NK-92 (cell line): ENCODE data around the gene PPP2R2D.

Experiments used
- DNase-seq: peaks from one replicate; lab custom pipeline; 2025; ENCODE audit not compliant: unreplicated experiment; lab: John Stamatoyannopoulos, UW

Gene PPP2R2D

GRCh38 chr10:131886237-131886636 is 14.6 kb upstream of the PPP2R2D start:
- no peak for DNase-seq

DNA sequence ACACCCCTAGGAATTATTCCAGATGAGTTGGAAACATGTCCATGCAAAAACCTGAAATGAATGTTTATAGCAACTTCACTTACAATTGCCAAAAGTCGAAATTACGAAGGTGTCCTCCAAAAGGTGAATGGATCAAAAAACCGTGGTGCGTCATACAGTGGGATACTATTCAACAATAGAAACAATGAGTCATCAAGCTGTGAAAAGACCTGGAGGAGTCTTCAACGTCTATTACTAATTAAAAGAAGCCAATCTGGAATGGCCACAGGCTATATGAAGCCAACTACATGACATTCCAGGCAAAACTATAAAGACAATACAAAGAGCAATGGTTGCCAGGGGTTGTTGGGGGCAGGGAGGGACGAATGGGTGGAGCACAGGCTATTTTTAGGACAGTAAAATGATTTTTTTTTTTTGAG is 12.6 kb upstream of the PPP2R2D start:
- no peak for DNase-seq

DNA sequence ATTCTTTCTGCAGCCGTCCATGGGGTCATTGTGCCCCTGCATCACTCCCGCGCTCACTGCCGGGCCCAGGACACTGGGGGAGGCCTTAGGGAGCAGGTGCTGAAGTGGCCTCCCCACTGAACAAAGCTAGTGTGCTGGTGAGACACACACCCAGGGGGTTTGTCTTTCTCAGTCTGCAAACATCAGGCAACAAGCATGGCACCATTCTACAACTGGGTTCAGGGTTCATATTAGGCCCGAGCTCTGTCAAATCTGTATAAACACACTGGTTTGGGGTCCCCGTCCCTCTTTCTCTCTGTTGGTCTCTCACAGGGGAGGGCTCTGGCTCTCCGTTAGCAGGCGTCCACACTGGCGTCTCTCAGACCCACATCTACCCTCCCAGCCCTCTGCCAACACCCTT is 11.1 kb upstream of the PPP2R2D start:
- DNase-seq: no peak

DNA sequence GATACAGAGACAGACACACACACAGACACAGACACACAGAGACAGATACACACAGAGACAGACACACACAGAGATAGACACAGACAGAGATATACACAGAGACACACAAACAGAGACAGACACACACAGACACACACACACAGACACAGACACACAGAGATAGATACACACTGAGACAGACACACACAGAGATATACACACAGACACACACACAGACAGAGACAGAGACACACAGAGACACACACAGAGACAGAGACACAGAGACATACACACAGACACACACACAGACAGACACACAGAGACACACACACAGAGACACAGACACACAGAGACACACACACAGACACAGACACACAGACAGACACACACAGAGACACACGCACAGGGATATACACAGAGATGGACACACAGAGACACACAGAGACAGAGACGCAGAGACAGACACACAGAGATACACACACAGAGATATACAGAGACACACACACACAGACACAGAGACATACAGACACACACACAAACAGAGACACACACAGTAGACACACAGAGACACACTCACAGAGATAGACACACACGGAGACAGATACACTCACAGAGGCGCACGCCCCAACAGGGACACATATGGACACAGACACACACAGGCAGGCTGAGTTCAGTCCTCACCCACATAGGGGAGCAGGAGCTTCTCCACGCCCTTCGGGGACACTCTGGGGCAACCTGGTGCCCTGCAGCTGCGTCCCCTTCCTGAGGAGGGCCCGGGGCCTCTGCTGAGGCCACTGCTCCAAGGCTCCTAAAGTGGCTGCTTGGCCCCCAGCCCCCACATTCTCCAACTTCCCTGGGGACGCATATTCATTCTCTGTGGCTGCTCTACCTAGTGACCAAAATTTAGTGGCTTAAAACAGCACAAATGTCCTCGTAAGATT is 10.3 kb upstream of the PPP2R2D start:
- no peak for DNase-seq

GRCh38 chr10:131891196-131891928 is 9.4 kb upstream of the PPP2R2D start:
- DNase-seq: no peak

GRCh38 chr10:131891929-131892805 is 8.6 kb upstream of the PPP2R2D start:
- DNase-seq: no peak

- no peak for DNase-seq
Observed at GRCh38 chr10:131892806-131893675, 7.8 kb upstream of the PPP2R2D start.

- DNase-seq: no peak
Observed at GRCh38 chr10:131895116-131895515, 5.7 kb upstream of the PPP2R2D start.

DNA sequence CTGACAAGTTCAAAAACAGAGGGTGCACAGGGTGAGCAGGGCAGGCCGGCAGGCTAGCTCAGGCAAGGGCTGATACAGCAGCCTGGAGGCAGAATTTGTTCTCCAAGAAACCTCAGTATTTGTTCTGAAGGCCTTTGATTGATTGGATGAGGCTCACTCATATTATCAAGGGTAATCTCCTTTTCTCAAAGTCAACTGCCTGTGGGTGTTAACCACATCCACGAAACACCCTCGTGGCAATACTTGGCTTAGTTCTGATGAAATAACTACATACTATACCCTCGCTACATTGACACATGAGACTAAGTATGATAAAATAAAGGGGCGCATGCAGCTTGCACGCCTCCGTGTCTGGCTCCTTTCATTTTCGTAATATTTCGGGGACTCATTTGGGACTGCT is 4.4 kb upstream of the PPP2R2D start:
- peak; percentile 28 for DNase-seq

DNA sequence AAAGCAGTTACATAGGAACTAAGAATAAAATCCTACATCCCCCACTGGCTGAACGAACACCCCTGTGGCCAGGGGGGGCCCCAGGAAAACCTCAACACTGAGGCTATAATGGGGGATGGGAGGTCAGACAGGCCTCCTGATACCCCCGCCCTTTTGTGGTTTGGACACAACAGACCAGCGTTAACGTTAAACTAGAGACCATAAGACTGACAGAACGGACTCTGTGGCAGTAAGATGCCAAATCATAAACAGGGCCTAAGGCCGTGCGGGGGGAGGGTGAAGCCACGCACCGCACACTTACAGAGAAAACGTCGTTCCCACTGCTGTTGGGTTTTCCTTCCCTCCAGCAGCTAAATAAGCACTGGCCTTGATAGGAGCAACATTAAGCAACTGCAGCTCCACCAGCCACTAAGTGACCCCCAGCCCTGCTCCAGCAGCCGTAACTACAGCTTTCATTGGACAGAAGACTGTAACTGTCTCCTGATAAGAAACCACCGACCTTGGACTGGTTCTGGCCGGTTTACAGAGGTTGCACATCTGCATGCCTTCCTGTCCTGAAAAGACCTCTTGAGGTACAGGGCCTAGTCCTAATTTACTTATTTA is 3.4 kb upstream of the PPP2R2D start:
- DNase-seq: no peak

DNA sequence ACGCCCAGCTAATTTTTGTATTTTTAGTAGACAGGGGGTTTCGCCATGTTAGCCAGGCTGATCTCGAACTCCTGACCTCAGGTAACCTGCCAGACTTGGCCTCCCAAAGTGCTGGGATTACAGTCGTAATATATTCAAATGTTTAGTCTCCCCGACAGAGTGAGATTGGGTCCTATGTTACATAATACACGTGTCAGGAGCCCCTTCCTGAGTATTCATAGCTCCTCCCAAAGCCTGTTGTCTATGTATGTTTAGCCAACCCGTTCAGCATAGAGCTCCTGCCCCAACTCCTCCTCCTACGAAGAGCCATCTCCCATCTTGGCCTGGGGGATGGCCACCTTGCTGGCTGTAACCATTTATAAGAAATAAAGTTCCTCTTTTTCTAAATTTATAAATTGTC is 2.7 kb upstream of the PPP2R2D start:
- no peak for DNase-seq

DNA sequence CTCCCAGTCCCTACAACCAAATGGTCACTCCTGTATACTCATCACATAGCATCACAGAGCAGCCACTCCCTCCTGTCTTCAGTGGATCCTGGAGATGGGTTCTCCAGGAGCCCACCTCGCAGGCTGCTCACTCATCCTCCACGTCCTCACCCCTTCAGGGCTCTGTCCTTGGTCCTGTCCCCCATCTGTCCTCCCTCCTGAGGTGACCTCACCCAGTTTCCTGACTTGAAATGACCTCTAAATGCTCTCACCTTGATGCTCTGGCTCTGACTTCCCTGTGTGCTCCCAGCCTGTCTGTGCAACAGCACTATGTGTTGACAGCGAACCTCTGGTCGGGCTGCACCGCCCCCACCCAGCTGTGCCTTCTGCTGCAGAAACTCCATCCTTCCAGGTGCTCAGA is 2.1 kb upstream of the PPP2R2D start:
- no peak for DNase-seq

GRCh38 chr10:131899116-131899690 is 1.6 kb upstream of the PPP2R2D start:
- DNase-seq: no peak

DNA sequence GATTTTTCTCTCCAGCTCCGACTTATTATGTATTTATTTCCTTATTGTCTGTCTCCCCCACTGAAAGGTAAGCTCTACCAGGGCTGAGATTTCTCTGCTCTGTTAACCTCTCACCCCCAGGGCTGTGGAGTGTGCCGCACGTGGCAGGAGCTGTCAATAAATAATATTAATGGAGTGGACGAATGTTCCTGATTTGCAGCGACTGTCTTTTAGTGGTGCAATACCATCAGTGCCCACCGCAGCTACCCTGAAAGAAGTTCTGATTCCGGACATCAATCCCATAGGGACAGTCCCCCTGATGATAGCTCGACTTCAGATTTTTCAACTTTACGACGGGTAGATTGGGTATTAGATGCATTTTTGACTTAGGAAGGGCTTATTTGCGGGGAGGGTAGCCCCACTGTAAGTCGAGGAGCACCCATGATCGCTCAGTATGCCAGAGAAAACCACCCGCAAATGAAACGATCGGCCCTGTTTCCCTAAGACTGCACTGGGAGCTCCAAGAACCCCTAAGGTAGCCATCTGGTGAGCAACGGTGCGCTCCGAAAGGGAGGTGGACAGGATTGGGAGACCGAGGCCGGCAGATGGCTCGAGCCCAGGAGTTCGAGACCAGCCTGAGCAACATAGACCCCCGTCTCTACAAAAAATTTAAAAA is 986 bp upstream of the PPP2R2D start:
- DNase-seq: no peak

GRCh38 chr10:131901181-131901829 is 497 bp downstream of the PPP2R2D start:
- DNase-seq: no peak

DNA sequence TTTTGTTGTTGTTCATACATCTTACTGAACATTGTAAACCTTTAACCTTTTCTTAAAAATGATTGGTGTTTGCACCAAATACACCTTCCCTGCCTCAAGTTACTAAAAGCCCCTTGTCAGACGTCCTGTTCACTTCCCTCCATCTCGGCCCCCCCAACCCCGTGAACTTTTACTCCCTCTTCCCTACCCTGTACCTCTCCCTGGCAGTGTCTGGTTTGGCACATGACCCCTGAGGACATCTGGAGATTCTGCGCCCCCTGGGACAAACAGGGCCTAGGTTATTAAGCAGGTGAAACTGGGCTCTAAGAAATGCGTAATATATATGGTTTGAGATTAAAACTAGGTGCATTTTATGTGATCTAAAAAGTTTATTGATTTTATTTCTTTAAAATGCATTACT is 1.4 kb downstream of the PPP2R2D start:
- no peak for DNase-seq

- no peak for DNase-seq
Observed at GRCh38 chr10:131902691-131903090, 1.9 kb downstream of the PPP2R2D start.

GRCh38 chr10:131905267-131905571 is 4.4 kb downstream of the PPP2R2D start:
- no peak for DNase-seq
